C4-2B (cell line): ENCODE measurements around the gene PRKCQ.

Experiments used
- CTCF ChIP-seq: fragments of 450-650 bp; conservative IDR thresholded peaks from 2 replicates; pipeline ENCODE4 v1.5.1; 2017; ENCODE audit warnings: mild to moderate bottlenecking
- ZFX ChIP-seq: fragments of 450-650 bp; IDR thresholded peaks from 2 replicates; pipeline ENCODE4 v1.6.1; 2017

- TF ChIP-seq CTCF (no peak), ZFX (no peak)
Observed at GRCh38 chr10:6518791-6519429, 61.2 kb downstream of the PRKCQ start.
